Measurements from ENCODE around the gene SPIRE2. TPM values are rescaled to one million over a fixed set of nuclear protein-coding genes. Genes with fewer than 3 reads are reported as not detected.

SPIRE2 gene
- total RNA-seq, 8 experiments from 2014 or later = 3.7 to 21.5 (median 14.0) TPM

DNA sequence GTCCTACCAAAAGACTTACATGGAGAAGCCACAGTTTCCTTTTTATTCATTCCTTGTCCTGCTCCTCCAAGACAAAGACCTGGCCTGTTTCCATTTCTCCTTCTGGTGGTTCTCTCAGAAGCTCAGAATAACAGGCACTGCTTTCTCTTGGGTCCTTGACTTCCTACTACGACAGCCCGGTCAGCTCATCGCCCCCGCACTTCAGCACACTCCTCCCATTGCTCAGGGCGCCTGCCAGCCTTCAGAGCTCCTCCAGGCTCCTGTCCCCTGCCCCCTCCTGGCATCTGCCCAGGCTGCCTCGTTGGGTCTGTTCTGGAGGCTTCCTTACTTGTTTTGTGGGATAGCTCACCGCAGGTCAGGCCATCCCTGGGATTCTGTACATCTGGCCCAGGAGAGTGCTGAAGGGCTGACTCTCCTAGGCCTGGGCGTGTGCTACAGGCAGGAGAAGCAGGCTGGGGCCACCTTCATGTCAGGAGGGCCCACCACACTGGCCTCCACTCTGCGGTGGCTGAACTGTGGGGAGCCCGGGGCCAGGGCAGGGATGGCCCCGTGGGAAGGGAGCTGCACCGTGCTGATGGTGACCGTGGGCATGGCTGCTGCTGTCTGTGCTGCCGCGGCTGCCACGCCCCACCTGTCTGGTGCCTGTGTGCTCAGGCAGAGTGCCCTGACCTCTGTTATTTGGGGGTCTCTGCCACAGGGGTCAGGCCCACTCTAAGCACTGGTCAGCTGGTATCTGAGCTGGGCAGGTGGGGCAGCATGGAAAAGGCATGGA is 62.8 kb downstream of the SPIRE2 start:
- ATAC-seq (replicated peaks in 6 of 8) = peak in 3 of 8 experiments; percentile 12 to 24 (median 16)
- in situ Hi-C loops (cut with MboI; ENCODE audit: low pct_unique_long_range_greater_than_20kb in 2 of 9, low sequenced_read_pairs in 9 of 9, unreplicated experiment in 9 of 9) = no loop called here
- Histone ChIP-seq H3K4me1 (replicated peaks in 1 of 2) (no peaks in the 10 kb centered on the region), H3K4me3 (no peak overlapping the region), H3K27ac (no peak overlapping the region)
- 80 to 100% (median 94%) methylated on average over 1 to 7 of the region's 16 CpGs; no CpG with 5 or more reads in 4 of the 10 experiments for WGBS, 10 experiments

- Histone ChIP-seq H3K27ac (no peak overlapping the region), H3K4me3 (no peak overlapping the region), H3K4me1 (replicated peaks in 1 of 2) (no peaks in the 10 kb centered on the region)
- ATAC-seq (replicated peaks in 6 of 8) = peak in 4 of 8 experiments; percentile 14 to 23 (median 20)
- 40 to 100% (median 80%) methylated on average over 1 to 9 of the region's 18 CpGs; no CpG with 5 or more reads in 5 of the 10 experiments for WGBS, 10 experiments
- in situ Hi-C loops (cut with MboI; ENCODE audit: low pct_unique_long_range_greater_than_20kb in 2 of 9, low sequenced_read_pairs in 9 of 9, unreplicated experiment in 9 of 9) = no loop called here
Measured at GRCh38 chr16:89892055-89892630, 63.9 kb downstream of the SPIRE2 start.

GRCh38 chr16:89892635-89893034 is 64.4 kb downstream of the SPIRE2 start:
- no peak overlapping the region for H3K27ac ChIP-seq
- ATAC-seq (replicated peaks in 6 of 8) = peak in 1 of 8 experiments; percentile 20
- WGBS, 10 experiments = 95 to 100% (median 100%) methylated on average over 1 to 4 of the region's 9 CpGs; no CpG with 5 or more reads in 6 of the 10 experiments
- no peaks in the 10 kb centered on the region for H3K4me1 ChIP-seq (replicated peaks in 1 of 2)
- in situ Hi-C loops (cut with MboI; ENCODE audit: low pct_unique_long_range_greater_than_20kb in 2 of 9, low sequenced_read_pairs in 9 of 9, unreplicated experiment in 9 of 9) = no loop called here
- H3K4me3 ChIP-seq = no peak overlapping the region

GRCh38 chr16:89893642-89894548 is 65.6 kb downstream of the SPIRE2 start:
- no peaks in the 10 kb centered on the region for H3K4me1 ChIP-seq (replicated peaks in 1 of 2)
- WGBS, 10 experiments = 80% methylated on average over 1 of the region's 45 CpGs; no CpG with 5 or more reads in 9 of the 10 experiments
- in situ Hi-C loops (cut with MboI; ENCODE audit: low pct_unique_long_range_greater_than_20kb in 2 of 9, low sequenced_read_pairs in 9 of 9, unreplicated experiment in 9 of 9) = no loop called here
- peak in 5 of 8 experiments; percentile 8 to 30 (median 20) for ATAC-seq (replicated peaks in 6 of 8)
- no peak overlapping the region for H3K4me3 ChIP-seq
- H3K27ac ChIP-seq = no peak overlapping the region

DNA sequence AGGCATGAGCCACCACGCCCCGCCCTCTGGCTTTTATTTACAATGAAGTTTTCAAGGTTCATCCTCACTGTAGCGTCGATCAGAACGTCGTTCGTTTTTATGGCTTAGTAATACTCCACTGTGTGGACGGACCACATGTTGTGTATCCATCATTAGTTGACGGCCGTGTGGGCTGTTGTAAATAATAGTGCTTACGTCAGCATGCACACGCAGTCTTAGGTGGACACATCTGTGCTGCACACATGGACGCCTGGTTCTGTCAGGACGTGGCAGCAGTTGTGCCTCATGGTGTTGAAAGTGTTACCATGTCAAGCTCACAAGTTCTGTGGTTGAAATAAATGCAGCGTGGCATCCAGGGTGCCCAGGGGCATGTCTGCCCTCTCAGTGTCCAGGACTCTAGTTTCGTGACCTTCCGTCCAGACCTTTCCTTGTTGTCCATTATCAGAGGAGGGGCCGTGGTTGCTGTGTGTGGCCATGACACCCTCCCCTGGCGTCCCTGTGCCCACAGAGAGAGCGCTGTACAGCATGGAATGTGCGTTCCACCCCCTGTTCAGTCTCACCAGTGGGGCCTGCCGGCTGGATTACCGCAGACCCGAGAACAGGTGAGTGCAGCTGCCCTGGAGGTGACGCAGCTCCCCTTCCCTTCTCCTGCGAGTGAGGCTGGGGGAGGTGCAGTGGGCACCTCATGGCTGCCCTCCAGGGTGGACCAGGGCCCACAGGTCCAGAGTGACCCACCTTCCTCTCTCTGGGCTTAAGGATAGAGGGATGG is 67.4 kb downstream of the SPIRE2 start:
- in situ Hi-C loops (cut with MboI; ENCODE audit: low pct_unique_long_range_greater_than_20kb in 2 of 9, low sequenced_read_pairs in 9 of 9, unreplicated experiment in 9 of 9) = no loop called here
- 74 to 100% (median 91%) methylated on average over 3 to 19 of the region's 26 CpGs; no CpG with 5 or more reads in 2 of the 10 experiments for WGBS, 10 experiments
- no peak overlapping the region for H3K4me3 ChIP-seq
- no peaks in the 10 kb centered on the region for H3K4me1 ChIP-seq (replicated peaks in 1 of 2)
- no peak overlapping the region for H3K27ac ChIP-seq
- ATAC-seq (replicated peaks in 6 of 8) = no peak

GRCh38 chr16:89897204-89897603 is 68.9 kb downstream of the SPIRE2 start:
- Histone ChIP-seq H3K27ac (no peak overlapping the region), H3K4me1 (replicated peaks in 1 of 2) (no peaks in the 10 kb centered on the region), H3K4me3 (no peak overlapping the region)
- ATAC-seq (replicated peaks in 6 of 8) = no peak
- WGBS, 10 experiments = 83 to 100% (median 95%) methylated on average over 2 to 6 of the region's 11 CpGs; no CpG with 5 or more reads in 1 of the 10 experiments
- in situ Hi-C loops (cut with MboI; ENCODE audit: low pct_unique_long_range_greater_than_20kb in 2 of 9, low sequenced_read_pairs in 9 of 9, unreplicated experiment in 9 of 9) = no loop called here

DNA sequence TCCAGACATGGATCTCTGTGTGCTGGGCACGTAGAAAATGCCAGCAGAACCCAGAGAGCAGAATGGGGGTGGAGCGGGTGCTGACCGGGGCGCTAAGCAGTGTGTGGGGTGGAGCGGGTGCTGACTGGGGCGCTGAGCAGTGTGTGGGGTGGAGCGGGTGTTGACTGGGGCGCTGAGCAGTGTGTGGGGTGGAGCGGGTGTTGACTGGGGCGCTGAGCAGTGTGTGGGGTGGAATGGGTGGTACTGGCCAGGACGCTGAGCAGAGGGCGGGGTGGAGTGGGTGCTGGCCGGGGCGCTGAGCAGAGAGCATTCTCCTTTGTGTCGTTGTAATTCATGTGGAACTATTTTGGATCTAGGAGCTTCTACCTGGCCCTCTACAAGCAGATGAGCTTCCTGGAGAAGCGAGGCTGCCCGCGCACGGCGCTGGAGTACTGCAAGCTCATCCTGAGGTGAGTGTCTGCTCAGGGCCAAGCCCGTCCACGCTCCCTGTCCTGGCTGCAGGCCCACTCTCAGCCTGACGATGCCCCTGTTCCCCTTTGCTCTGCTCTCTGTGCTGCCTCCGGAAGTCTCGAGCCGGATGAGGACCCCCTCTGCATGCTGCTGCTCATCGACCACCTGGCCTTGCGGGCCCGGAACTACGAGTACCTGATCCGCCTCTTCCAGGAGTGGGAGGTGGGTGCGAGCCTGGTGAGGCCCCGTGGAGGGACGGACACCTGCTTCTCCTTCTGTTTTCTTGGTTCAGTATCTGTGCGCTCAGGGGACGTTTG is 70.1 kb downstream of the SPIRE2 start:
- peak in 5 of 8 experiments; percentile 12 to 69 (median 23) for ATAC-seq (replicated peaks in 6 of 8)
- in situ Hi-C loops (cut with MboI; ENCODE audit: low pct_unique_long_range_greater_than_20kb in 2 of 9, low sequenced_read_pairs in 9 of 9, unreplicated experiment in 9 of 9) = no loop called here
- Histone ChIP-seq H3K27ac (no peak overlapping the region), H3K4me1 (replicated peaks in 1 of 2) (no peaks in the 10 kb centered on the region), H3K4me3 (no peak overlapping the region)
- 93 to 100% (median 100%) methylated on average over 1 to 8 of the region's 36 CpGs; no CpG with 5 or more reads in 6 of the 10 experiments for WGBS, 10 experiments

- H3K4me1 ChIP-seq (replicated peaks in 1 of 2) = no peaks in the 10 kb centered on the region
- in situ Hi-C loops (cut with MboI; ENCODE audit: low pct_unique_long_range_greater_than_20kb in 2 of 9, low sequenced_read_pairs in 9 of 9, unreplicated experiment in 9 of 9) = no loop called here
- no peak overlapping the region for H3K27ac ChIP-seq
- ATAC-seq (replicated peaks in 6 of 8) = no peak
- 91 to 100% (median 97%) methylated on average over 1 to 18 of the region's 20 CpGs; no CpG with 5 or more reads in 3 of the 10 experiments for whole genome bisulfite sequencing, 10 experiments
- H3K4me3 ChIP-seq = no peak overlapping the region
Measured at GRCh38 chr16:89899879-89900481, 71.7 kb downstream of the SPIRE2 start.

- in situ Hi-C loops (cut with MboI; ENCODE audit: low pct_unique_long_range_greater_than_20kb in 2 of 9, low sequenced_read_pairs in 9 of 9, unreplicated experiment in 9 of 9) = no loop called here
- no peak for ATAC-seq (replicated peaks in 6 of 8)
- Histone ChIP-seq H3K27ac (no peak overlapping the region), H3K4me1 (replicated peaks in 1 of 2) (peaks cover 4% of the 10 kb centered on the region in 2 donors), H3K4me3 (no peak overlapping the region)
- WGBS, 10 experiments = 98% methylated on average over 15 of the region's 17 CpGs; no CpG with 5 or more reads in 9 of the 10 experiments
Measured at GRCh38 chr16:89900885-89901284, 72.6 kb downstream of the SPIRE2 start.

DNA sequence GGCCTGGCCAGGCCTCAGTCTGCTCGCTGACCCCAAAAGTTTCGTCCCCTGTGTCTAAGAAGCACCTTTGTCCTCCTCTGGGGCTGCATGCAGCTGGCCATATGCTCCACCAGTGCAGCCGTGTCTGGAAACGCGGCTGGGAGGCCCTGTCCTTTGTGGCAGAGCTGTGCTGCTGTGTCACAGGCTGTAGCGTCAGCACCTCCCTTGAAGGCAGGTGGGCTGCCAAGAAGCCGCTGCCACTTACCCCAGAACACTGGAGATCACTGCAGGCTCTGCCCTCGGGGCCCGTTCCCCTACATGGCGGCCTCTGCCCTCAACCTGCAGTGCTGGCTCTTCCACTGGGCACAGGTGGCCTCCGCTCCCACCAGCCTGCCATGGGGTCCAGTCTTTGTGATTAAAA is 74.7 kb downstream of the SPIRE2 start:
- in situ Hi-C loops (cut with MboI; ENCODE audit: low pct_unique_long_range_greater_than_20kb in 2 of 9, low sequenced_read_pairs in 9 of 9, unreplicated experiment in 9 of 9) = no loop called here
- peak in 1 of 8 experiments; percentile 11 for ATAC-seq (replicated peaks in 6 of 8)
- WGBS, 10 experiments = 93 to 100% (median 100%) methylated on average over 1 to 3 of the region's 11 CpGs; no CpG with 5 or more reads in 6 of the 10 experiments
- H3K4me1 ChIP-seq (replicated peaks in 1 of 2) = peaks cover 4 to 10% of the 10 kb centered on the region in 2 donors
- no peak overlapping the region for H3K4me3 ChIP-seq
- no peak overlapping the region for H3K27ac ChIP-seq

DNA sequence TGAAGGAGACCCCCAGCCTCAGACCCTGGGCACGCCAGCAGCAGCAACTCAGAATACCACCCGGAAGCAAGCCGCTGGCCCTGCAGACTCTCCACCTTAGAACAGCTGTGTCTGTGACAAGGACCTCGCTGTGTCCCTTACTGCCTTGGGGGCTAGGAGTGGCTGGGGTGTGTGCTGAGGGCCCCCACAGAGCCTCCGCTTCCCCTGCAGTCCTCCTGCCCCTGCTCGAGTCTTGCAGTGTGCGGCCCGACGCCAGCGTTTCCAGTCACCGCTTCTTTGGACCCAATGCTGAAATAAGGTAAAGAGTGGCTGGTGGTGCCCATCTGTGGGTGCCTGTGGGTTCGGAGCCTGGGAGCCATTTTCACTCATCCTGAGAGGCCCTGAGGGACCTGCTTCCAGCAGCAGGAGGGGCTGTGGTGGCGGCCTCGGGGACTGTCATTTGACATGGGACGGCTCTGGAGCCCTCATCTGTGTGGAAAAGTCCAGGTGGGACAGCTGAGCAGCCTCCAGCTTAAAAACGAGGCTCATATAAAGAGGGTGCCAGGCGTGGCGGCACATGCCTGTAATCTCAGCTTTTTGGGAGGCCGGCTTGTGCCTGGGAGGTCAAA is 75.7 kb downstream of the SPIRE2 start:
- Histone ChIP-seq H3K4me3 (no peak overlapping the region), H3K27ac (no peak overlapping the region), H3K4me1 (replicated peaks in 1 of 2) (peaks cover 4 to 10% of the 10 kb centered on the region in 2 donors)
- ATAC-seq (replicated peaks in 6 of 8) = no peak
- in situ Hi-C loops (cut with MboI; ENCODE audit: low pct_unique_long_range_greater_than_20kb in 2 of 9, low sequenced_read_pairs in 9 of 9, unreplicated experiment in 9 of 9) = no loop called here
- 80 to 100% (median 90%) methylated on average over 1 to 10 of the region's 19 CpGs; no CpG with 5 or more reads in 4 of the 10 experiments for WGBS, 10 experiments
